Panc1 (cell line): ENCODE data around the gene CSRNP2. TPM values are rescaled to one million over a fixed set of nuclear protein-coding genes. Genes with fewer than 3 reads are reported as not detected.

ENCODE experiments used
- ATAC-seq: fragments of 200-7000 bp; cut with Tn5 transposase; 2 replicates; pipeline ENCODE4 v1.9.1; 2020; ENCODE audit warnings: mild to moderate bottlenecking, moderate library complexity
- Bru-seq: library from RNA; stranded (reverse); fragments of 400-500 nt; gene quantifications from one replicate; lab custom pipeline; 2021; lab: Mats Ljungman, UMichigan
- BruChase-seq, 2 experiments: library from RNA; stranded (reverse); fragments of 400-500 nt; gene quantifications; one replicate each; lab custom pipeline; 2021; lab: Mats Ljungman, UMichigan
- BruUV-seq: library from RNA; stranded (reverse); fragments of 400-500 nt; replicated peaks from 2 replicates; lab custom pipeline; 2021; lab: Mats Ljungman, UMichigan
- CTCF ChIA-PET: fragments of 300-600 bp; sonication (Branson Sonifier 250); formaldehyde crosslinking; loops from one replicate; lab custom pipeline; 2022; ENCODE audit warnings: antibody characterized with exemption; lab: Charles Lee
- POLR2A ChIA-PET: fragments of 300-600 bp; sonication (Branson Sonifier 250); formaldehyde crosslinking; loops from one replicate; lab custom pipeline; 2022; ENCODE audit warnings: antibody characterized with exemption; lab: Charles Lee
- DNase-seq: peaks from one replicate; pipeline ENCODE4 v3.0.0-alpha.2; 2010; ENCODE audit warnings: low read depth, low spot score
- H3K27ac ChIP-seq: 2 replicates; pipeline ENCODE4 v1.5.1; 2011; ENCODE audit warnings: mild to moderate bottlenecking, low read length, inconsistent platforms
- H3K27me3 ChIP-seq: fragments of 200-500 bp; sonication (Bioruptor generic); 2 replicates; pipeline ENCODE4 v1.6.0; 2014; ENCODE audit warnings: low read length, inconsistent platforms; ENCODE audit not compliant: control insufficient read depth, insufficient read depth
- H3K36me3 ChIP-seq: fragments of 200-500 bp; sonication (Bioruptor generic); 2 replicates; pipeline ENCODE4 v1.5.1; 2014; ENCODE audit warnings: inconsistent platforms, mild to moderate bottlenecking, low read length, moderate library complexity; ENCODE audit not compliant: control insufficient read depth, insufficient read depth
- H3K4me1 ChIP-seq: 2 replicates; pipeline ENCODE4 v1.5.1; 2011; ENCODE audit warnings: inconsistent platforms, mild to moderate bottlenecking, low read length, moderate library complexity; ENCODE audit not compliant: control insufficient read depth, insufficient read depth
- H3K4me3 ChIP-seq, 2 experiments: 2 replicates each; pipeline ENCODE4 v1.5.1; 2011 to 2012; ENCODE audit warnings: low read depth in 2 of 2, low read length in 2 of 2, mild to moderate bottlenecking in 2 of 2, inconsistent platforms in 1 of 2, moderate library complexity in 1 of 2
- H3K9me3 ChIP-seq: fragments of 200-500 bp; sonication (Bioruptor generic); 2 replicates; pipeline ENCODE4 v1.5.1; 2014; ENCODE audit warnings: low read depth, mild to moderate bottlenecking, inconsistent platforms, low read length, moderate library complexity; ENCODE audit not compliant: control insufficient read depth, insufficient read depth
- POLR2AphosphoS5 ChIP-seq: IDR thresholded peaks from 2 replicates; pipeline ENCODE4 v1.6.1; 2012; ENCODE audit warnings: mild to moderate bottlenecking, low read depth, low read length, moderate library complexity
- REST ChIP-seq, 2 experiments: IDR thresholded peaks; 2 replicates each; pipeline ENCODE4 v1.6.1; 2011 to 2012; ENCODE audit warnings: low read depth in 2 of 2, control low read depth in 1 of 2, low read length in 1 of 2, mild to moderate bottlenecking in 1 of 2, moderate library complexity in 1 of 2; ENCODE audit not compliant: insufficient read depth in 1 of 2
- SIN3A ChIP-seq: IDR thresholded peaks from 2 replicates; pipeline ENCODE4 v1.6.1; 2012; ENCODE audit warnings: low read depth, mild to moderate bottlenecking, low read length, moderate library complexity, borderline replicate concordance; ENCODE audit not compliant: insufficient read depth
- TCF7L2 ChIP-seq: IDR thresholded peaks from 2 replicates; pipeline ENCODE4 v1.6.1; 2011; ENCODE audit warnings: mild to moderate bottlenecking, low read depth, low read length, inconsistent platforms
- in situ Hi-C: cut with HindIII; loops from 2 replicates; pipeline ENCODE4 v1.10.0; 2016; ENCODE audit warnings: low sequenced_read_pairs, low pct_unique_long_range_greater_than_20kb
- intact Hi-C: fragments of 100-400 bp; cut with micrococcal nuclease; formaldehyde crosslinking; loops from one replicate; pipeline ENCODE4 v1.10.0; 2022; ENCODE audit not compliant: unreplicated experiment
- long read RNA-seq: library from polyadenylated mRNA; unstranded; transcript quantifications from one replicate; pipeline ENCODE4 v2.0.0, GENCODE V29; 2021; ENCODE audit not compliant: unreplicated experiment
- polyA plus RNA-seq: library from polyadenylated mRNA; unstranded; fragments of >200 nt; gene quantifications from one replicate; pipeline ENCODE4 v1.2.1, GENCODE V29; 2012; ENCODE audit warnings: missing spikeins; ENCODE audit not compliant: insufficient read length
- total RNA-seq: library from RNA; stranded (reverse); gene quantifications from one replicate; pipeline ENCODE4 v1.2.1, GENCODE V29; 2021; ENCODE audit not compliant: unreplicated experiment
- TF ChIP-seq, protein P1 (sequence below): fragments of 450-650 bp; IDR thresholded peaks from 2 replicates; pipeline ENCODE4 v1.5.1; 2017; ENCODE audit warnings: mild to moderate bottlenecking

The CSRNP2 gene
- 50.5 TPM for total RNA-seq
- 22.0 TPM for polyA plus RNA-seq
- Bru-seq, nascent RNA: percentile 82 among the genes with signal in this experiment
- percentile 97 among the genes with signal in this experiment for BruChase-seq, experiment 1, labeled RNA remaining after a 2-hour chase
- percentile 90 among the genes with signal in this experiment for BruChase-seq, experiment 2, labeled RNA remaining after a 6-hour chase
- long read RNA-seq, full-length matches to known transcripts: 12 of 41 reads
- long read RNA-seq, partial matches to known transcripts: 22 of 41 reads
- long read RNA-seq, other reads (novel, unspliced or antisense): 7 of 41 reads

GRCh38 chr12:51083126-51083833 lies at the start of gene CSRNP2:
CSRNP2 (minus strand) TSS chr12:51083596; CDS start chr12:51076561, 7,035 bp downstream.
- Histone ChIP-seq H3K4me1 (peaks cover 9% of the 10 kb centered on the region), H3K27me3 (no peaks in the 10 kb centered on the region), H3K36me3 (peaks cover 2% of the 10 kb centered on the region; the same call in 1 of the 2 replicates), H3K27ac (peak within 1 kb of the TSS; percentile 87), H3K4me3 (peak within 1 kb of the TSS; percentile 91 to 93), H3K9me3 (no peaks in the 10 kb centered on the region)
- ChIA-PET CTCF (interaction anchor here (0.8 kb wide), 1 partner anchor 88 kb away, joined by 3 read pairs; no protein-coding TSS in a partner anchor), POLR2A (interaction anchor here (0.5 to 0.7 kb wide), 4 partner anchors 22 to 617 kb away, joined by 3 to 4 read pairs (median 3); no protein-coding TSS in a partner anchor)
- intact Hi-C loops (loop anchor here (5.0 kb wide), 1 partner anchor 134 kb away; the partner anchor contains the start of gene POU6F1), in situ Hi-C loops (no loop called here)
- DNase-seq (peak; percentile 51), ATAC-seq (peak; percentile 100)
- TF ChIP-seq SIN3A (peak; percentile 86; the same call in 1 of the 2 replicates), TCF7L2 (no peak), REST (IDR thresholded peaks at IDR 0.05; ENCODE audit: insufficient read depth in 1 of 2, low read depth in 2 of 2, low read length in 1 of 2) (no peak), POLR2AphosphoS5 (peak; percentile 99)
- TF ChIP-seq, protein P1, sequence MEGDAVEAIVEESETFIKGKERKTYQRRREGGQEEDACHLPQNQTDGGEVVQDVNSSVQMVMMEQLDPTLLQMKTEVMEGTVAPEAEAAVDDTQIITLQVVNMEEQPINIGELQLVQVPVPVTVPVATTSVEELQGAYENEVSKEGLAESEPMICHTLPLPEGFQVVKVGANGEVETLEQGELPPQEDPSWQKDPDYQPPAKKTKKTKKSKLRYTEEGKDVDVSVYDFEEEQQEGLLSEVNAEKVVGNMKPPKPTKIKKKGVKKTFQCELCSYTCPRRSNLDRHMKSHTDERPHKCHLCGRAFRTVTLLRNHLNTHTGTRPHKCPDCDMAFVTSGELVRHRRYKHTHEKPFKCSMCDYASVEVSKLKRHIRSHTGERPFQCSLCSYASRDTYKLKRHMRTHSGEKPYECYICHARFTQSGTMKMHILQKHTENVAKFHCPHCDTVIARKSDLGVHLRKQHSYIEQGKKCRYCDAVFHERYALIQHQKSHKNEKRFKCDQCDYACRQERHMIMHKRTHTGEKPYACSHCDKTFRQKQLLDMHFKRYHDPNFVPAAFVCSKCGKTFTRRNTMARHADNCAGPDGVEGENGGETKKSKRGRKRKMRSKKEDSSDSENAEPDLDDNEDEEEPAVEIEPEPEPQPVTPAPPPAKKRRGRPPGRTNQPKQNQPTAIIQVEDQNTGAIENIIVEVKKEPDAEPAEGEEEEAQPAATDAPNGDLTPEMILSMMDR: no peak
- no TSS peak for BruUV-seq

GRCh38 chr12:51132693-51133092 lies 49.3 kb upstream of the CSRNP2 start:
- BruUV-seq: no TSS peak
- Histone ChIP-seq H3K9me3 (no peaks in the 10 kb centered on the region), H3K36me3 (no peaks in the 10 kb centered on the region), H3K27me3 (no peaks in the 10 kb centered on the region), H3K27ac (no peak overlapping the region), H3K4me3 (no peak overlapping the region), H3K4me1 (no peaks in the 10 kb centered on the region)
- POLR2A ChIA-PET: no interaction called here
- intact Hi-C loops (no loop called here), in situ Hi-C loops (no loop called here)
- DNase-seq (no peak), ATAC-seq (no peak)
- TF ChIP-seq TCF7L2 (no peak), POLR2AphosphoS5 (no peak), SIN3A (no peak), REST (IDR thresholded peaks at IDR 0.05; ENCODE audit: insufficient read depth in 1 of 2, low read depth in 2 of 2, low read length in 1 of 2) (no peak)
- TF ChIP-seq, protein P1: no peak
- CTCF ChIA-PET: no interaction called here
